ENCODE data around the gene IRF2BPL.
"Not testable (repeated sequence)": the region's sequence is repeated elsewhere in the genome, so short reads cannot be mapped to it uniquely, and the experiment has no call there.

The IRF2BPL gene

DNA sequence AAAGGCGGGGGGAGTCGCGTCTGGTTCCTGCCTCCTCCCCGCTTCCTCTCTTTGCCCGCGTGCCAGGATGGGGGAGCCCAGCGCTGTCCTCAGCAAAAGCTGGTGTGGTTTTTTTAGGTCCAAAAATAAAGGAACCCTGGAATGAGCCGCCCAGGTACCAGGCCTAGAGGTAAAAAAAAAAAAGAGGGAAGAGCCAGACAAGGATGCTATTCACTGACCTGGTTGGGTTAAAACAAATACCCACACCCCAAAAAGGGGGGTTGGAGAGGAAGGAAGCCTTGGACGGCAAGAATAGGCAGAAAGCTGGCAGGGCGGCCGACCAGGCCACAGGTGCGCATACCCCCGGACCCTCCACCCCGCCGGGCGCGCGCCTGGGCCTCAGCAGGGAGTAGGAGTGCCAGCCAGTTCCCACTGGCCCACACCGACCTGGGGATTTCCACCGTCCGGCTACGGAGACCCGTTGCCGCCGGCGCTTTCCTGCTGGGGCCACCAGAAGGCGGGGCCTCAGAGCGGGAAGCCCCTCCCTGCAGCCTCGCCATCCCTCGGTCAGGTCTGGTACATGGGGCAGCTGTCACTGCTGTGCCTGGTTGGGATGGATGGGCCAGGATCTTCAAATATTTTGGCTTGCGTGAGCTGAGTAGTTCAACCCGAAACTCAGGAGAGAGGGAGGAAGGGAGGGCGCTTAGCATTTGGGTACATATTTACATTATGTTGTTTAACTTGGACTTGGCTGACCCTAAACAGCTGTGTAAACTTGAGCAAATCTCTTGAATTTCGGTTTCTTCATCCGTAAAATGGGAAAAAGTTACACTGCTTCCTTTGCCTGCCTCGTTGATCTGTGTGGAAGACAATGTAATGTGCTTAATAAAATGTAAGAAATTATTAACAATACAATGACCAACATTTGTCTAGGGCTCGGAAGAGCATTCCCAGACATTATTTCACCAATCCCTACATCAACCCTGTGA, 5.4 kb upstream of the IRF2BPL start:
- peak in 12 of 14 donors; percentile 50 to 77 (median 64) for DNase-seq

DNA sequence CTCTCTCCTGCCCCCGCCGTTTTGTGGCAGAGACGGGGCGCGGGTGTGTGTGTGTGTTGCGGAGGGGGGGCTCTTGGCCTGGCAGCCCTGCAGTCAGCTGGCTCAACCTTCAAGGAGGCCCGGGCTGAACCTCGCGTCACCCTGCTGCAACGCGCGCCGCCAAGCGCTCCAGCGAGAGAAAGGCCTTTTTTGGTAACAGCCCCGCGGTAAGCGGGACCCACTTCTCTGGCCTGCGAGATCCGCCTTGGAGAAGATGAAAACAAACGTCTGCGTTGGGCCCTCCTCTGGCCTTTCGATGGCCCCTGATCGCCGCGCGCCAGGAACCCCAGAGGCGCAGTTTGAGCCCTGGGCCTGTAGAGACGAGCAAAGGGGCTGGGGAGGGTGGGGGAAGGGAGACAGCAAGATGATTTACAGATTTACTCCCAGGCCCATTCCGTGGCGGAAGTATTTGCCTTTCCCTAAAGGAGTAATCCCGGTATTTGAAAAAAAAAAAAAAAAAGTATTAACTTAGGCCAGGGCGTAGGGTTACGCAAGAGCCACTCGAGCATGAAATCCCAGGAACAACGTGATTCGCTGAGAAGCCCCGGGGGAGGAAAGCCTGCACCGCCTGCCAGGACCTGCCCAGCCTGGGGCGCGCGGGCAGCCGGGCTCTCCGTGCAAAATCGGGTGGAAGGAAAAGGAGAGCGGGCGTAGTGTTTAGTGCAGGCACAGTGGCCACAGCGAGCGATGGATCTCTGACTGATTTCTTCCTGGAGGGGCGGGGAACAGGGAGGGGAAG, 4.5 kb upstream of the IRF2BPL start:
- DNase-seq, result peak; percentile 36 to 86 (median 76)

GRCh38 chr14:77032491-77032843, 4.0 kb upstream of the IRF2BPL start:
- DNase-seq, result peak in 1 of 14 donors; percentile 85

DNA sequence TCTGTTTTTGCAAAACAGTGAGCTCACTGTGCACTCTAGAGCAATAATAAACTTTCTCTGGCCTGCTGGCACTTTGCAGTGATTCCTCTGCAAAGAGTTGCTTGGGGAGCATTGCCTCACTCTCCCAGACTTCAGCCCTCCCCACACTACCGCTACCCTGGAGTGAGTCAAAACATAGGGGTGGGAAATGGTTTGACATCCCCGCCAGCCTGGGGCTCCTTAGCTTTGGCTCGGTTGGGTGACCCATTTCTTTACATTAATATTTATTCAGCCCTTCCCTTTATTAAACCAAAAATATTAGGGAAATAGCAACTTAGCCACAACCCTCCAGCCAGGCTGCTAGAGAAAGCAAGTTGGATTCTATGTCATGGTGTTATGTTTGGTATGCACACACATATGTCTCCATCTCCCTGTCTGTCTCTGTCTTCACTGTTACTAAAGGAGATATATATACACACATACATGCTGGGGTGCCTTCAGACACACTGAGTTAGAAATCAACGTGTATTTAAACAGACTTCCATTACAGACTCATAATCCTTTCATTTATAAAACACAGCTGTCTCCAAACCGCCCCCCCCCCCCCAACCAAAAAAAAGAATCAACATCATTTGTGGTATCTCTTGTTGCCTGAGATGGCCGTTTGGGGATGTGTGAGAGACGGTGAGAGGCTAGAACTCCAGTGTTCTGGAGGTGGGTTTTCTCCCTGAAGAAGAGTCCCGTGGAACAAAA, 3.4 kb upstream of the IRF2BPL start:
- DNase-seq, result peak in 3 of 14 donors; percentile 10 to 44 (median 21)

GRCh38 chr14:77027538-77028383, 747 bp downstream of the IRF2BPL start:
- peak in 12 of 14 donors; percentile 54 to 92 (median 82) for DNase-seq

GRCh38 chr14:77026930-77027537, 1.5 kb downstream of the IRF2BPL start:
- DNase-seq, result peak in 3 of 14 donors; percentile 30 to 57 (median 43)

DNA sequence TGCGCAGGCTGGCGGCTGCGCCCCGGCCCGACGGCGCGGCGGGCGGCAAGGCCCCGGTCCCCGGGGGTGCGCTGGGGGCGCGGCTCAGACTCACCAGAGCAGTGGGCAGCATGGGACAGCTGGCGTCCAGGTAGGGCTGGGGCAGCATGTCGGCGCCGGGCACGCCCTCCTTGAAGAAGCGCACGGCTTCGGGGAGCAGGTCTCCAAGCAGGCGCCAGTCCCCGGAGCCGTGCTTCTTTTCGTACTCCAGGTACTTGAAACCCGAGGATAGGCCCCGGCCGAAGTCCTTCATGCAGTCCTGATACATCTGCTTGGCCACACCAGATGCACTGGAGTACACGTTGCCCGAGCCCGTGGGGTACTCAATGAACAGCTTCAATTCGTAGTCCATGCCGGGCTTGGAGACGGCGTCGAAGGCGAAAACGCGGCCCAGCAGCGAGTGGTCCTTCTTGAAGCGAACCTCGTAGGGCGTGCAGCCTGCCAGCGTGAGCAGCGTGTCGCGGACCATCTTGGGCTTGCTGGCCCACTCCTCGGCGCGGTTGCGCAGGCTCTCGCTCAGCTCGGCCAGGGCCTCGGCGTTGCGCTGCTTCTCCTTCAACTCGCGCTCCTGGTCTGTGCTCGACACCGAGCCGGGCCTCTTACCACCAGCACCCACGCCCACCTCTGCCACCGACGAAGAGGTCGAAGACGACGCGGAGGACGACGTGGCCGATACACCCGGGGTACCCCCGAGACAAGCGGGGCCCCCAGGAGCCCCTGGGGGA, 2.2 kb downstream of the IRF2BPL start:
- DNase-seq, result peak in 4 of 14 donors; percentile 24 to 47 (median 30)

DNA sequence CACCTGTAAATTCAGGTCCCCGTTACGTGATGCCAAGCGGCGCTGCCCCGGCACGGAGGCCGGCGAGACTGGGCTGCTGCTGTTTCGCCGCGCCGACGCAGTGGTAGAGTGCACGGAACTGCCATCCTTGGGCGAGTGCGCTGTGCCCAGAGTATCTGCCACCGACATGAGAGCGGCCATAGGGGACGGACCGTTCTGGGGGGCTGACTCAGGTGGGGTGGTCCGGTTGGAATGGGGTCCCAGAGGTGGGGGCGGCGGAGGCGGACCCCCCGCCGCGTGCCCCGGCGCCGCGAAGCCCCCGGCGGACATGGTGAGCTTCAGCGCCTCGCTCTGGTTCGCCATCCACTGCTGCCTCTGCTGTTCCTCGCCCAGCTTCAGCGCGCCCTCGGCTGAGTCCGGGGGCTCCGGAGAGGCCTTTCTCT, 2.8 kb downstream of the IRF2BPL start:
- DNase-seq, result peak in 1 of 14 donors; percentile 34

- peak in 4 of 14 donors; percentile 20 to 52 (median 38) for DNase-seq
These were observed 4.3 kb downstream of the IRF2BPL start for GRCh38 chr14:77024171-77024691.

DNA sequence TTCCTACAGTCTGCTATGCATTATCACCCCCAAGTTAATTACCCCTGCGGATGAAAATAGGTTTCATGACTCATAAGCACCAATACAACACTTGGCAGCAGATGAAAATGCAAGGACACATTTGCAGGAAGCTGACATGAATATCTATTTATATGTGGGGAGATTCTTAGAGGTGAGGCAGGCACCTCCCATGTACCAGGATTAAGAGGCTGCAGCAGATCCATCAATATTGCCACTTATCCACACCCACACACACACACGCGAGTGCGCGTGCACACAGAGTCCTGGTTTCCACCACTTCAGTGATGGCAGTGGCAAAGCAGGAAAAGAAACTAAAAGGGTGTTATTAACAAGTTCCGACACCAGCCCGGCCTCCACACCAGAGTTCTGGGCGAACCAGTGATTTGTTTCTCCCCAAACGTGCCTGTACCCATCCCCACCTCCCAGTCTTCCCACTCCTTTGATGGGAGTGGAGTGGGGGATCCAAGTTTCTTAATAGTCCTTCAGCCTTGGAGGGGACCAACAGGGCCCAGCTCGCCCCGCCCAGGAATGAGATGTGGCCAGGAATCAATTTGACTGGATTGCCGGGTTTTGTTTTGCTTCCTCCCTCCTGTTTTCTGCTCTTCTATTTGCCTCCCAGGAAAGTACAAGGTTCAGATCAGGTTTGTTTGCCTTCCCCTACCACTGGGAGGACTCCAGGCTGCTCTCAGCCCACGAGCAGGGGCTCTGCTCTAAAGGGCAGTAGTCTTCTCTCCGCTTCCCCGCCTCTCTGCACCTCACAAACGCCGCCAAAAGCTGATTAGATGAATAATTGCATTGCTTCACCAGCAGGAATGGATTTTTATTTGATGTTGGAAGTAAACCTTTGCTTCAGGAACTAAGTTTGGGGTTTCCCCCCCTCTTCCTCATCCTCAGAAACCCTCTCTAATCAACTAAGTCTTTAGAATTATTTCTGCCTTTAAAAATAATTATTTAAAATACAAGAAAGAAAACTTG, 5.2 kb downstream of the IRF2BPL start:
- DNase-seq, result peak in 3 of 14 donors; percentile 39 to 51 (median 48)

DNA sequence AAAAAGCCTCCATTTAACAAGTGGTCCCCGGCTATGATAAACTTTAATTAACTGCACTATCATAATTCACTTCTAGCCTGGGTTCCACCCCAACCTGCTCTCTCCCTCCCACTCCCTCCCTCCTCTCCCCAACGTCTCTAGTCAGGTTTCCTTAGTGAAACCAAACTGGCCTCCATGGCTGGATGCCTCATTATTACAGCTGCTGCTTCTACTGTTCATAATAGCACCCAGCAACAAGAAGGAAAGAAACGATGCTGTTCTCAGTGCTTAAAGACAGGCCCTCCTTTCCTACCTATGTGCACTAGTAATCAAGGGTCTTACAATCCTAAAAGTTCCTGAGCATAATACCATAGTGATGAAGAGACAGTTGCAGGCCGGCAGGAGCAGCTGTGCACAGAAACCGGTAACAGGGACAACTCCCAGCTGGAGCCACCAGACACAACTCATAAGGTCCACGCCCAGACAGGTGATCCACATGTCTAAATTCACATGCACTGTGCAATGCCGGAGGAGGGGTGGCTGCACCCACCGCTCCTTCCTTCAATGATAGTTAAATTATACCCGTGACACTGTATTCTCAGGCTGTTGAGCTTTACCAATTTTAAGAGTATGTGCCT, 6.2 kb downstream of the IRF2BPL start:
- no peak for DNase-seq

- not testable (repeated sequence) for DNase-seq
These were observed 7.1 kb downstream of the IRF2BPL start for GRCh38 chr14:77021424-77021823.

- DNase-seq, result no peak
These were observed 9.7 kb downstream of the IRF2BPL start for GRCh38 chr14:77018785-77019184.

DNA sequence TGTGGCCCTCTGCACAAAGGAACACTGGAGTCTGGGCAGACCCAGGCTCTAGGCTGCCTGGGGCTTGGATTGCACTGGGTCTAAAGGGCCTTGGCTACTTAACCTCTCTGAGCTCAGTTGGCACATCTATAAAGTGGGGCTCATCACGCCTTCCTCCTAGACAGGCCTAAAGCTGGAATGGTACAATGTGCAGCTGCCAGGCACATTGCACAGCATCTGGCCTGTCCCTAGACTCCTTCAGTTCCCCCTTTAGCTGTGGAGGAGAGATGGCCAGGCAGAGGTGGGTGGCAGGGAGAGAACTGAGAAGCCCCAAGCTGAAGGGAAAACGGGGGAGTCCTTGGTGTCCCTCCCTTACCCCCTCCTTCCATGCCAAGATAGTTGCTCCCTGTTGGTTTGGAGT, 10.8 kb downstream of the IRF2BPL start:
- DNase-seq, result no peak

DNA sequence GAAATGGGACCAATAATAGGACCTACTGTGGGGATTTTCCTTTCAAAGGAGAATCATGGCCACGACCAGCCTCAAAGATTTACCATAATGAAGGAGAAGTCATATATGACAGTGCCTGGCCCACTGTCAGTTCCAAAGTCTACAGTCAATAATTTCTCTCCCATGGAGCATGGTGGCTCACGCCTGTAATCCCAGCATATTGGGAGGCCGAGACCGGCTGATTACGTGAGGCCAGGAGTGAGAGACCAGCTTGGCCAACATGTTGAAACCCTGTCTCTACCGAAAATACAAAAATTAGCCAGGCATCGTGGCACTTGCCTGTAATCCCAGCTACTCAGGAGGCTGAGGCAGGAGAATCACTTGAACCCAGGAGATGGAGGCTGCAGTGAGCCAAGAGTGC, 13.8 kb downstream of the IRF2BPL start:
- no peak for DNase-seq

DNA sequence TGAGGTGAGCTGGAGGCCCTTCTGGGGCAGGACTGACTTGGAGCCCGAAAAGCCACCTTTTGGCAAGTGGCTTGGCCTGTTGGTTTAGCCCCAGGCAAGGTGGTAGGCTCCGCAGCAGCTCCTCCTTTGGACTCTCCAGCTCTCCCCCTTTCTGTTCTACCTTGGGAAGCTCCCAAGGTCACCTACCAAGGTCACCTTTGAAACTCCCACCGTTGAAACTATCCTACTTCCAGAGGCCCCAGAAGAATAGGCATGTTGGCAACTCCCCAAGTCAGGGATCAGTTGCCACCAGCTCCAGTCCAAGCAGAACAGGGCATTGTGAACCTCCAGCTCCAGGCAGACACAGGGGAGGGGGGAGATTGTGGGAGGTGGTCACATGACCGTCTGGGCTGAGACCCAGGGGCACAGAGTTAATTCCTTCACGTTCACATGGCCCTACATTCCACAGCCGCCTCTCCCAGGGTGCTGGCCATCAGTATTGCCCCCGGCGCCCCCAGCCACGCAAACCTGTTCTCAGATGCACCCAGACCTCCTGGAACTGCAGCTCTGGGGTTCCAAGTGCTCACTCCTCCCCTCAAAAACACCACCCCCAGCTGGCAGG, 14.4 kb downstream of the IRF2BPL start:
- DNase-seq, result peak in 10 of 14 donors; percentile 4 to 68 (median 52)

DNA sequence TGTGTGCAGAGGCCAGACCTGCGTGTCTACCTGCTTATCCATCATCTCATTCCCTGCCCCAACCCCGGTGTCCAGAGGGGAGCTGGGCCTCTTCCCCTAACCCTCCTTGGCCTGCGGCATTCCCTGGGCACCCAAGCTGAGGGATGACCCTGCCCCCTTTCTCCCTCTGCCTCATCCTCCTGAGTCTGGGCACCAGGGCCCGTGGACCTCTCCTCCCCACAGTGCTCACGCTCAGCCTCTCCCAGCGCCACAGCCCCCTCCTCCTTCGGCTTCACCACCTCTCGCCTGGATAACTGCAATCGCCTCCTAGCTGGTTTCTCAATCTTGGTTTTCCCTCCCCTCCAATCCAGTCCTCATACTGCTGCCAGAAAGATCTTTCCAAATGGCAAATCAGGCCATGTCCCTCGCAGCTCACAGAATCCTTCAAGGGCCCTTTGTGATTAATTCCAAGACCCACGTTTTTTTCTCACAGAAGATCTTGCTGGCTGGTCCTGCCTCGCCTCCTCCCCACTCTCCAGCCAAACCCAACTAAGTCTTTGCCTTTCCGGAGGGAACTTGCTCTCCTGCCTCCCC, 16.2 kb downstream of the IRF2BPL start:
- no peak for DNase-seq
